Ammon's horn (tissue), 1 donor: ENCODE measurements around the gene PLPPR3.

Experiments
- DNase-seq: peaks from one replicate; pipeline ENCODE4 v3.0.0-alpha.2; 2016; ENCODE audit warnings: low spot score

Gene PLPPR3

GRCh38 chr19:808423-808775, 13.4 kb downstream of the PLPPR3 start:
- DNase-seq, result no peak

DNA sequence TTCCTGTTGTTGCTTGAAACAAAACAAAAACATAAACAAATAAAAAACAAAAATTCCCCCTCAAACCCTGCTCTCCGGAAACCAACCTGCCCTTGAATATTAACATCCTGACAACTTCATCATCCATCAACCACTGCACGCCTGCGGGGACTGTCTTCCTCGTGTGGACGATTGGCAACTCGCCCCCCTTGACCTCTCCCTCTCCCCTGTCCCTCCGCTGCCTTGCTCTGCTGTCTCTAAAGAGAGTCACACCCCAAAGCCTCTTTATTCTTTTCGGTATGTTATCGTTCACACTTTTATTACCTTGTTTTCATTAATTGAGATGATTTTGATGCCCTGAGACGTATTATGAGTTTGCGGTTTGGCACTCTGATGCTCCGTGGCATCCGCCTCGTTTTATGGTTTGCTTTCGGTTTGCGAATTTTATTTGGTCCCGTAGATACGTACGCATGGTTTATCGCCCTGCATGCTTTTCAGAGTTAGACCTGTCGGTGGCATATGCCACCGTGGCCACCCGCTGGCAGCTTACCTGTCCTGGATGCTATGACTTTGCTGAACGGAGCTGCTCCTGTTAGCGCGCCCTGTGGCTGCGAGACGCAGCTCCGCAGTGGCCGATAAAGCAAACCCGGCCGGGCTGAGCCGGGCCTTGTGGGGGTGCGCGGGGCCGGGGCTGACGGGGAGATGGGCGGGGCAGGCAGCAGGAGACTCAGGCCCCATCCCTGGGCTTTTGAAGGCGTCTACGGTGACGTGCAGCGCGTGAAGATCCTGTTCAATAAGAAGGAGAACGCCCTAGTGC, 13.9 kb downstream of the PLPPR3 start:
- DNase-seq, result no peak

- no peak for DNase-seq
Measured at GRCh38 chr19:806815-807421, 14.8 kb downstream of the PLPPR3 start.

GRCh38 chr19:805600-806550, 15.9 kb downstream of the PLPPR3 start:
- DNase-seq, result no peak

DNA sequence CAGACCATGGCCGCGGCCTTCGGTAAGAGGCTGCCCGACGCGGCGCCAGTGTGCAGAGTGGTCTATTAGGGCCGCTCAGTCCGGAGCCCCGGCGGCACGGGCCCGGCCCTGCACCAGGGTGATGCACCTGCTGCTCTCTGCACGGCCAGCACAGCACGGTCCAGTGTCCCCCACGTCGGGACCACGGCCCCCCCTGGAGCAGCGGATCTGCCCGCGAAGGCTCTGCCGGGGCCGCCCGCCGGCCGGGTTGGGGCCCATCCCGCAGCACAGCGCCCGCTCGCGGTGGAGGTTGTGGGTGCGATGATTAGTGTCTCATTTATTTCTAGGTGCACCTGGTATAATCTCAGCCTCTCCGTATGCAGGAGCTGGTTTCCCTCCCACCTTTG, 16.6 kb downstream of the PLPPR3 start:
- no peak for DNase-seq

- no peak for DNase-seq
Measured at GRCh38 chr19:804419-805165, 17.2 kb downstream of the PLPPR3 start.

DNA sequence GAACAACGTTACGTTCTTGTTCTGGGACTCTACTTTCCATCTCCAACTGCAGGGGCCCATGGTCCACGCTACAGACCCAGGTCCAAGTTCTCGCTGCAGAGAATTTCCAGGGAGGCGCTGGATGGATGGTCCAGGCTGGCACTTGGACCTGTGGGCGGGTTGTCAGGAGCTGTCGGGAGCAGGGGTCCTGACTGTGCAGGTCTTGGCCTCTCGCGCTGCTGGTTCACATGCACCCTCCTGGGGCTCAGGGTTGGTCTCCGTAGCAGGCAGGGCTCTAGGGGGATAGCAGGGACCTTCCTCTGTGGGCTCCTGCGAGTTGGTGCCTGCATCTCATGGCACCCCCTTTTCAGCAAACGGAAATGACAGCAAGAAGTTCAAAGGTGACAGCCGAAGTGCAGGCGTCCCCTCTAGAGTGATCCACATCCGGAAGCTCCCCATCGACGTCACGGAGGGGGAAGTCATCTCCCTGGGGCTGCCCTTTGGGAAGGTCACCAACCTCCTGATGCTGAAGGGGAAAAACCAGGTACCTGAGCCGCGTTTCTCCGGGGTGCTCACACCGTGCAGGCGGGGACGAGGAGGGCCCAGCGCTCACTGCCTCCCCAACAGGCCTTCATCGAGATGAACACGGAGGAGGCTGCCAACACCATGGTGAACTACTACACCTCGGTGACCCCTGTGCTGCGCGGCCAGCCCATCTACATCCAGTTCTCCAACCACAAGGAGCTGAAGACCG, 17.9 kb downstream of the PLPPR3 start:
- no peak for DNase-seq

GRCh38 chr19:803099-803561, 18.6 kb downstream of the PLPPR3 start:
- no peak for DNase-seq

DNA sequence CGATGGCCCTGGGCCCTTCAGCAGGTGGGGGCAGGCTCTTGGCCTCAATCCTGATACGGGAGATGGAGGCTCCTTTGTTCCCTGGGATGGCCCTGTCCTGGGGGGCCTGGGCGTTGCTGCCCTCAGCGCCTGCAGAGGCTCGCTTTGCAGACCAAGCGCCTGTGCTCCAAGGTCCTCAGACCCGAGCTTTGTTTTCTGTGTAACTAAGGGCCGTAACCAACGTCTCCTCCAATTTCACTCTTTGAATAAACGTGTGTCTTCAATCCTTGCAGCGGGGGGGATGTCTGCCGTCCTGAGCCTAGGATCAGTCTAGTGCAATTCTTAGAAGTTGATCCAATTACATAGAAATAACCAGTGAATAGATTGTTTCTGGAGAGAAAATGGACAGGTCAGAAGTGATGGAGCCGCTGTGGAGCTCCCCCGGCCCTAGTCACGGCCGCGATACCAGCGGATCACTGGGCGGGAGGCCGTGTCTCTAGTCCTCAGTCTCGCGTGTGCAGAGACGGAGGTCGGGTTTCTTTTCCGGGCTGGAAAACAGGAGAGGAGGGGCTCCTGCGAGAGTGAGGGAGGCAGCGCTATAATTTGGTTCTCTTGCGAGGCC, 19.2 kb downstream of the PLPPR3 start:
- no peak for DNase-seq

DNA sequence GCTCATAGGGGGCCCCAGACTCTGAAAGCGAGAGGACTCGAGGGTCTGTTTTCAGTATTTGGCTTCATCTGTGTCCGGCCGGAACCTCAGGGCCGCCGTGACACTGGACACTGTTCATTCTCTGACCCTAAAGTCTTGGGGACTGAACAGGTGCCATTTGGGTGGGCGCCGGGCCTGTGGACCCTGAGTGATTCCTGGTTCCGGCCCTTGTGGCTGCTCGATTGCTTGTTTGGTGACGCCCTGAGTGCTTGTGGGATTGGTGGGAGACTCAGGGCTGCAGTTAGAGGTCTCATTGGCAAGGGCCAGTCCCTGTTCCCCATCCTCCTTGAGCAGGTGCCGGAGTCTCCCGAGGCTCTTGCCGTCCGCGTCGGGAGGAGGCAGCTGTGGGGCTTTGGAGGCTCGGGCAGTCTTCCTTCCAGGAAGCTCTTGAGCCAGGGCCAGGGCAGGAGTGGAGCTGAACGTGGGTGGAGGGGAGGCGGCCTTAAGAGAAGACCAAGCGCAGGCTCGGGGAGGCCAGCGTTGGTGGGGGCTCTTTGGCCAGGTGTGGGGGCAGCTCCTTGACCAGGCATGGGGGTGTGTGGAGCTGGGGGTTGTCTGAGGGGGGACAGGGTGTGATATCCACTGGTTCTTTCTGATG, 19.8 kb downstream of the PLPPR3 start:
- DNase-seq, result no peak

DNA sequence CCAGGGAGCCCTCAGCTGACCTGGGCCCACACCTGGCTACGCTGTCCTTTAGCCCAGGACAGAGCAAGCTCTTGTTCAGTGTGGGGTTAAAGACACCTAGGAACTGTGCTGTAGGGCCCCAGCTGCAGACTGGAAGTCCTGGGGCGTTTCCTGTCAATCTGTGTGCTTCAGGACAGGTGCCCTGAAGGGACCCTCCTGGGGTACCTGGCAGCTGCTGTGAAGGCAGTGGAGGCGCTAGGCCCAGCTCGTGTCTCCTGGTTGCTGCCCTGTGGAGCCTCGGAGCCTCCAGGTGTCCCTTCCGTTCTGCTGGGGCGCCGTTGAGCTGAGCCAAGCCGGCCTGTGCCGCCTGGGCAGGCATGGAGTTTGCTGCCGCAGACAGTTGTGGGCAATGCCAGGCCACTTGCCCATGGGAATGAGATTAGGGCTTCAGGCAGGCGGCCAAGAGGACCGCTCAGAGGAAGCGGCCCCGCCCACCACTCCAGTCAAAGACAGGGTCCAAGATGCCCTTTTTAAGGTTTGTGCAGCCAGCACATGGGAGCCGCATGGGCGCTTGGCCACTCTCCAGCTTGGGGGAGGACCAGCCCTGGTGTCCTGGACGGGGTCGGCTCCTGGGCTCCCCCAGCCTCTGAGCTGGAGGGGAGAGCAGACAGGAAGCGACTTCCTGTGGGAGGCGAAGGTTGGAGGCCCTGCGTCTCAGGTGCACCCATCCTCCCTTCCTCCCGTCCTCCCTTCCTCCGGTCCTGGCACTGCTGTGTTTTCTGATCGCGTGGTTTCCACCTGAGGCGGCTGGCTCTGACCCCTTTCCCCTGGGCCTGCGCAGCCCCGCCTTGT, 20.5 kb downstream of the PLPPR3 start:
- DNase-seq, result no peak

- no peak for DNase-seq
Measured at GRCh38 chr19:800360-801029, 21.3 kb downstream of the PLPPR3 start.

DNA sequence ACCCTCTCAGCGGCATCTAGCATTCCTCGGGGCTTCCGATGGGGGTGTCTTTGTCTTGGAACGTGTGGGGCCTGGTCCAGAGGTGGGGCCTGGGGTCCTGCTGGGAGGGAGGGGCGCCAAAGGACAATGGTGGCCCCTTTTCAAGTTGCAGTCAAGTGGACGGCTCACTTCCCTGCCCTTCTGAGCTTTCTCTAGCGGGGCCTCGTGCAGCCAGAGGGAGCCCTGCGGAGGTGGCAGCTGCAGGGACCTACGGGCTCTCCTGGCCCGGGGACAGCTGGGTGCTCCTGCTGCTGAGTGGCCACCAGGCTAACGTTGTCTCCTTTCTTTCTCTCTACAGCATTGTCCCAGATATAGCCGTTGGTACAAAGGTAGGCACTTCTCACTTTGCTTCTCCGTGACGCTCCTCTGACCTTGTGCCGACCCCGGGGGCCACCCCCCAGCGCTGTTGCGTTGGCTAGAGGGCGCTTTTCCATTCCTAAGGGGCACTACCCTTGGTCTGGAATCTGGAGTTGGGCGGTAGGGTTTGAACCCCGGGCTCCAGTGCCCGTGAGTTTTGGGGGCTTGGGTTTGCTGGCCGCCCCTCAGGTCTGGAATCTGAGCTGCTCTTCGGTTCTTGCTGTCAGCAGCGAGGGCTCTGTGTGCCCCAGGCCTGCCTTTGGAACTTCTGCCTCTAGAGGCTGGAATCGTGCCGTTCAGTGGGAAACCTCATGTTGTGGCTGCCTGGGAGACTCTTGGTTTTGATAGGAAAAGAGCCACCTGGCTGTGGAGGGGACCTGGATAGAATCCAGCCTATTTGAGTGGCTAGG, 22.5 kb downstream of the PLPPR3 start:
- no peak for DNase-seq

DNA sequence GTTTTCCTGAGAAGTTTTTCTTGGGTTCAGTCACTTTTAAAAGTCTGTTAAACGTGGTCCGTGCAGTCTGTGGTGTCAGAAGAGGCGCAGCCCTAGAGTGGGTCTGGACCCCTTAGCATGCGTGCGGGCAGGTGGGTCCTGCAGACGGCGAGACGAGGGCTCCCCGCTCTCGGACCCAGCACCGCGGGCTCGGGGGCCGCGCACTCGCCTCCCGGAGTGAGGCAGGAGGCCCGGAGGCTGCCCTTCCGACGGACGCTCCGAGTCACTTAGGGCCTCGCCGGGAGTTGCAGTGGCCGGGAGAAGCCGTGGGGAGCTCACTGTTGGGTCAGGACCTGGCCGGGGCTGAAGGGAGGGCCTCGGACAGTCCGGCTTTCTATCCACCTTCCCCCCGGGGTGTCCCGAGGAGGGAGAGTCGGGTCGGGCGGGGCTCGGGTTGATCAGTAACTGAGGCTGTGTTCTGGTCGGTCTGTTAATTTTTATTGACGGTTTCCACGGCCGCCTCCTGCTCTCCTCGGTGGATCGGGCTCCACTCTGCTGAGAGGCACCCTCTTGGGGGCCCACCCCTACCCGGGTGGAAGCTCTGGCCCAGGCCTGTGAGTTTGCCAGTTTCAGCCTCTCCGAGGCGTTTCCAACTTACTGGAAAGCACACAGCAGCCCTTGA, 23.2 kb downstream of the PLPPR3 start:
- DNase-seq, result no peak

GRCh38 chr19:797528-798414, 24.0 kb downstream of the PLPPR3 start:
- DNase-seq, result peak; percentile 77
